Fibroblast of lung (primary cell): ENCODE data around the gene DUS2.

ENCODE experiments used
- EZH2 ChIP-seq: IDR thresholded peaks from 2 replicates; pipeline ENCODE4 v1.5.1; 2012; ENCODE audit warnings: low read length, control low read depth, mild to moderate bottlenecking; ENCODE audit errors: missing control alignments
- TF ChIP-seq, protein P1 (sequence below), 2 donors: IDR thresholded peaks in 1 of 2; conservative IDR thresholded peaks in 1 of 2; 1 replicate in 1 of 2; 2 replicates in 1 of 2; pipeline ENCODE4 v1.5.1; 2011 to 2012; ENCODE audit warnings: low read length in 2 of 2, control low read depth in 1 of 2, inconsistent platforms in 1 of 2, low read depth in 1 of 2, mild to moderate bottlenecking in 1 of 2

DNA sequence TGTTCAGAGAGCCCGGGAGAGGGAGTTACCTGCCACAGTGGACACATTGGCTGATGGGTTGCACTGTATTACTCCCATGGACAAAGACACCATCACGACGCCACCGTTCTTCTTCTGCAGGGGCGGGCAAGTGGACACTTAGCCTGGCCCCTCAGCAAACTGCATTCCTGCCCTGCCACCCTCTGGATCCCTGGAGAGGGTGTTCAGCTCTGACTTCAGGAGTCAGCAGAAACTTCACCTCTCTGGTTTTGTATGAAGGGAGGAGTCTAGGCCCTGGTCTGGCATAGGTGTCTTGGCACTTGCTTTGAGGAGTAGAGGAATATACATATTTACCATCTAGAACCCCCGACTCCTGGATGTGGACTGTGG lies 33.1 kb upstream of the DUS2 start:
- TF ChIP-seq, protein P1, sequence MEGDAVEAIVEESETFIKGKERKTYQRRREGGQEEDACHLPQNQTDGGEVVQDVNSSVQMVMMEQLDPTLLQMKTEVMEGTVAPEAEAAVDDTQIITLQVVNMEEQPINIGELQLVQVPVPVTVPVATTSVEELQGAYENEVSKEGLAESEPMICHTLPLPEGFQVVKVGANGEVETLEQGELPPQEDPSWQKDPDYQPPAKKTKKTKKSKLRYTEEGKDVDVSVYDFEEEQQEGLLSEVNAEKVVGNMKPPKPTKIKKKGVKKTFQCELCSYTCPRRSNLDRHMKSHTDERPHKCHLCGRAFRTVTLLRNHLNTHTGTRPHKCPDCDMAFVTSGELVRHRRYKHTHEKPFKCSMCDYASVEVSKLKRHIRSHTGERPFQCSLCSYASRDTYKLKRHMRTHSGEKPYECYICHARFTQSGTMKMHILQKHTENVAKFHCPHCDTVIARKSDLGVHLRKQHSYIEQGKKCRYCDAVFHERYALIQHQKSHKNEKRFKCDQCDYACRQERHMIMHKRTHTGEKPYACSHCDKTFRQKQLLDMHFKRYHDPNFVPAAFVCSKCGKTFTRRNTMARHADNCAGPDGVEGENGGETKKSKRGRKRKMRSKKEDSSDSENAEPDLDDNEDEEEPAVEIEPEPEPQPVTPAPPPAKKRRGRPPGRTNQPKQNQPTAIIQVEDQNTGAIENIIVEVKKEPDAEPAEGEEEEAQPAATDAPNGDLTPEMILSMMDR (conservative IDR thresholded peaks at IDR 0.05 in 1 of 2, IDR thresholded peaks at IDR 0.05 in 1 of 2; ENCODE audit: low read depth in 1 of 2, low read length in 2 of 2): no peak
- no peak for TF ChIP-seq EZH2
